ENCODE data around the gene ARSH. TPM values are rescaled to one million over a fixed set of nuclear protein-coding genes. Genes with fewer than 3 reads are reported as not detected.
"Not testable (repeated sequence)": the region's sequence is repeated elsewhere in the genome, so short reads cannot be mapped to it uniquely, and the experiment has no call there.

The ARSH gene
- total RNA-seq, 2 donors from 2014 or later: not detected

DNA sequence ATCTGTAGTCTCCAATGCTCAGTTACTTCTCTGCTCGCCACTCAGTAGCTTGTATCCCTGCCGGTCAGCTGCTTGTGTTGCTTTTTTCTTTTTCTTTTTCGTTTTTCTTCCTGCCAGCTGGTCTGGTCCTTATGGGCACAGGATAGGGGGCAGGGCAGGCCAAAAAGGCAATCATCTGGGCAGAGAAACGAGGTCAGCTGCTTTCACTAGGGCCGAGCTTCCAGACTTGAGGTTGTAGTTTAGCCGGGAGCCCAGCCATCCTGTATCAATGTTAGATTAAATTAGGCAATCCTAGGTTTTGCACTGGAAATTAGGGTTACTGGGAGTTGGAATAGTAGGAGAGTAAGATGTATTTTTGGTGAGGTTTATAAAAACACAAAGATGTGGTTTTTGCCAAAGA is 38.3 kb downstream of the ARSH start:
- WGBS, 2 experiments (ENCODE audit: insufficient coverage in 1 of 2, insufficient read length in 1 of 2): 93 to 100% methylated on average over 1 to 6 of the region's 6 CpGs
- H3K9ac ChIP-seq (ENCODE audit: extremely low read depth, low read length, poor library complexity, severe bottlenecking): no peak overlapping the region

GRCh38 chrX:3046253-3047240 is 40.2 kb downstream of the ARSH start:
- H3K36me3 ChIP-seq (ENCODE audit: control insufficient read depth, insufficient read depth, low read length): no peaks in the 10 kb centered on the region
- no peak overlapping the region for H3K27ac ChIP-seq (ENCODE audit: low read depth, low read length)
- Mint-ChIP-seq H3K27ac (no peak overlapping the region), H3K27me3 (ENCODE audit: insufficient read depth) (no peaks in the 10 kb centered on the region), H3K4me3 (no peak overlapping the region), H3K36me3 (ENCODE audit: low read depth) (peaks cover 7% of the 10 kb centered on the region), H3K4me1 (peaks cover 17% of the 10 kb centered on the region), H3K9me3 (peaks cover 20% of the 10 kb centered on the region)
- H3K9me3 ChIP-seq (ENCODE audit: control insufficient read depth, low read length): no peaks in the 10 kb centered on the region
- DNase-seq: peak; percentile 16
- H3K4me1 ChIP-seq (ENCODE audit: control insufficient read depth, insufficient read depth, low read length): no peaks in the 10 kb centered on the region
- 96 to 100% methylated on average over 1 to 9 of the region's 10 CpGs for WGBS, 2 experiments (ENCODE audit: insufficient coverage in 1 of 2, insufficient read length in 1 of 2)
- no peak for TF ChIP-seq CTCF (conservative IDR thresholded peaks at IDR 0.05)
- H3K4me3 ChIP-seq (ENCODE audit: low read length): no peak overlapping the region
- no peaks in the 10 kb centered on the region for H3K27me3 ChIP-seq (ENCODE audit: control insufficient read depth, insufficient read depth, low read length, poor library complexity, severe bottlenecking)
- H3K9ac ChIP-seq (ENCODE audit: extremely low read depth, low read length, poor library complexity, severe bottlenecking): no peak overlapping the region

More for the DNA sequence above, 38.3 kb downstream of the ARSH start:
- Mint-ChIP-seq H3K4me3 (no peak overlapping the region), H3K27me3 (ENCODE audit: insufficient read depth) (no peaks in the 10 kb centered on the region), H3K36me3 (ENCODE audit: low read depth) (peaks cover 7% of the 10 kb centered on the region), H3K9me3 (peaks cover 24% of the 10 kb centered on the region), H3K4me1 (peaks cover 17% of the 10 kb centered on the region), H3K27ac (no peak overlapping the region)
- TF ChIP-seq CTCF (conservative IDR thresholded peaks at IDR 0.05): no peak
- no peaks in the 10 kb centered on the region for H3K36me3 ChIP-seq (ENCODE audit: control insufficient read depth, insufficient read depth, low read length)
- no peaks in the 10 kb centered on the region for H3K27me3 ChIP-seq (ENCODE audit: control insufficient read depth, insufficient read depth, low read length, poor library complexity, severe bottlenecking)
- no peak overlapping the region for H3K4me3 ChIP-seq (ENCODE audit: low read length)
- peak; percentile 30 for DNase-seq
- no peaks in the 10 kb centered on the region for H3K4me1 ChIP-seq (ENCODE audit: control insufficient read depth, insufficient read depth, low read length)
- no peaks in the 10 kb centered on the region for H3K9me3 ChIP-seq (ENCODE audit: control insufficient read depth, low read length)
- H3K27ac ChIP-seq (ENCODE audit: low read depth, low read length): no peak overlapping the region

DNA sequence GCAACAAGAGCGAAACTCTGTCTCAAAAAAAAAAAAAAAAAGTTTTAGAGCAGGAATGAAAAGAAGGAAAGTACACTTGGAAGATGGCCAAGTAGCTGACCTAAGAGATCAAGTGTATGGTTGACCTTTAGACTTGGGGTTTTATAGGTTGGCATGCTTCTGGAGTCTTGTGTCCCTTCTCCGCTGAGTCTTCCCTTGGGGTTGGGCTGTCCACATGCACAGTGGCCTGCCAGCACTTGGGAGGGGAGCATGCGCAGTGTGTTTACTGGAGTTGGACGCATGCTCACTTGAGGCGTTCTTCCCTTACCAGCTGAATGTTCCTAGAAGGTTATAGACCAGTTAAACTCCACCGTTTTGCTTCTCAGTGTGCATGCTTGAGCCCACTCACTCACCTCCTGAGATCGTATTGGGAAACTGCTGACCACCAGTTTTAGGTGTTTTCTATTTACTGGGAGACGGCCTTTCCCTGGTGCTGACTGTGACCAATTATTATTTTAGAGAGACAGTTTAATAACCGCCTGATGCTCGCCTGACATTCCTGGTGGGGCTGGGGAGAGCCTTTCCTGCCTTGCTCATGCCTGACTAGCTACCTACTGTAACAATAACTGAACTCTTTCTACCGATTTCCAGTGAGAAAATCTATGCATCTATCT is 44.3 kb downstream of the ARSH start:
- H3K27ac Mint-ChIP-seq; H3K9me3 ChIP-seq (ENCODE audit: control insufficient read depth, low read length); H3K27ac ChIP-seq (ENCODE audit: low read depth, low read length); H3K4me3 Mint-ChIP-seq; H3K27me3 ChIP-seq (ENCODE audit: control insufficient read depth, insufficient read depth, low read length, poor library complexity, severe bottlenecking); H3K27me3 Mint-ChIP-seq (ENCODE audit: insufficient read depth); H3K4me1 ChIP-seq (ENCODE audit: control insufficient read depth, insufficient read depth, low read length); H3K36me3 ChIP-seq (ENCODE audit: control insufficient read depth, insufficient read depth, low read length); H3K9me3 Mint-ChIP-seq; H3K9ac ChIP-seq (ENCODE audit: extremely low read depth, low read length, poor library complexity, severe bottlenecking); H3K36me3 Mint-ChIP-seq (ENCODE audit: low read depth); H3K4me3 ChIP-seq (ENCODE audit: low read length): not testable (repeated sequence)
- DNase-seq: peak; percentile 12
- peaks cover 17% of the 10 kb centered on the region for H3K4me1 Mint-ChIP-seq
- 90% methylated on average over 7 of the region's 11 CpGs; no CpG with 5 or more reads in 1 of the 2 experiments for WGBS, 2 experiments (ENCODE audit: insufficient coverage in 1 of 2, insufficient read length in 1 of 2)
